Esophagus squamous epithelium (tissue), 4 donors: ENCODE data around the gene SUCLG2.

ENCODE experiments used
- POLR2A ChIP-seq, 4 donors: fragments of 450-650 bp; IDR thresholded peaks; one replicate each; pipeline ENCODE4 v1.6.1; 2017; ENCODE audit warnings: antibody characterized with exemption in 4 of 4, mild to moderate bottlenecking in 4 of 4, moderate library complexity in 3 of 4
- TF ChIP-seq, protein P1 (sequence below), 6 experiments: fragments of 450-650 bp in 4 of 6; fragments of 200-600 bp in 2 of 6; sonication (generic) in 2 of 6; IDR thresholded peaks; one replicate each; pipeline ENCODE4 v1.5.1; 2016 to 2019; ENCODE audit warnings: antibody characterized with exemption in 6 of 6, mild to moderate bottlenecking in 4 of 6, moderate library complexity in 4 of 6

GRCh38 chr3:67620869-67621268 is 33.5 kb downstream of the SUCLG2 start:
- TF ChIP-seq, protein P1, sequence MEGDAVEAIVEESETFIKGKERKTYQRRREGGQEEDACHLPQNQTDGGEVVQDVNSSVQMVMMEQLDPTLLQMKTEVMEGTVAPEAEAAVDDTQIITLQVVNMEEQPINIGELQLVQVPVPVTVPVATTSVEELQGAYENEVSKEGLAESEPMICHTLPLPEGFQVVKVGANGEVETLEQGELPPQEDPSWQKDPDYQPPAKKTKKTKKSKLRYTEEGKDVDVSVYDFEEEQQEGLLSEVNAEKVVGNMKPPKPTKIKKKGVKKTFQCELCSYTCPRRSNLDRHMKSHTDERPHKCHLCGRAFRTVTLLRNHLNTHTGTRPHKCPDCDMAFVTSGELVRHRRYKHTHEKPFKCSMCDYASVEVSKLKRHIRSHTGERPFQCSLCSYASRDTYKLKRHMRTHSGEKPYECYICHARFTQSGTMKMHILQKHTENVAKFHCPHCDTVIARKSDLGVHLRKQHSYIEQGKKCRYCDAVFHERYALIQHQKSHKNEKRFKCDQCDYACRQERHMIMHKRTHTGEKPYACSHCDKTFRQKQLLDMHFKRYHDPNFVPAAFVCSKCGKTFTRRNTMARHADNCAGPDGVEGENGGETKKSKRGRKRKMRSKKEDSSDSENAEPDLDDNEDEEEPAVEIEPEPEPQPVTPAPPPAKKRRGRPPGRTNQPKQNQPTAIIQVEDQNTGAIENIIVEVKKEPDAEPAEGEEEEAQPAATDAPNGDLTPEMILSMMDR (IDR thresholded peaks at IDR 0.05) = no peak
- TF ChIP-seq POLR2A (IDR thresholded peaks at IDR 0.05) = no peak
